Fibroblast of skin of abdomen (primary cell): ENCODE results near the gene ELFN2. TPM values are rescaled to one million over a fixed set of nuclear protein-coding genes. Genes with fewer than 3 reads are reported as not detected.
"Not testable (repeated sequence)": the region's sequence is repeated elsewhere in the genome, so short reads cannot be mapped to it uniquely, and the experiment has no call there.

ENCODE experiments used
- DNase-seq: peaks from one replicate; pipeline ENCODE4 v3.0.0-alpha.2; 2013
- polyA plus RNA-seq, 2 experiments: library from polyadenylated mRNA; unstranded; fragments of 120-200 nt; gene quantifications; one replicate each; pipeline ENCODE4 v1.2.1, GENCODE V29; 2013; ENCODE audit not compliant: insufficient read length in 2 of 2

Gene ELFN2
- 3.6 TPM for polyA plus RNA-seq (2013, experiment 1 of 2; ENCODE audit: insufficient read length)
- 3.5 TPM for polyA plus RNA-seq (2013, experiment 2 of 2; ENCODE audit: insufficient read length)

DNA sequence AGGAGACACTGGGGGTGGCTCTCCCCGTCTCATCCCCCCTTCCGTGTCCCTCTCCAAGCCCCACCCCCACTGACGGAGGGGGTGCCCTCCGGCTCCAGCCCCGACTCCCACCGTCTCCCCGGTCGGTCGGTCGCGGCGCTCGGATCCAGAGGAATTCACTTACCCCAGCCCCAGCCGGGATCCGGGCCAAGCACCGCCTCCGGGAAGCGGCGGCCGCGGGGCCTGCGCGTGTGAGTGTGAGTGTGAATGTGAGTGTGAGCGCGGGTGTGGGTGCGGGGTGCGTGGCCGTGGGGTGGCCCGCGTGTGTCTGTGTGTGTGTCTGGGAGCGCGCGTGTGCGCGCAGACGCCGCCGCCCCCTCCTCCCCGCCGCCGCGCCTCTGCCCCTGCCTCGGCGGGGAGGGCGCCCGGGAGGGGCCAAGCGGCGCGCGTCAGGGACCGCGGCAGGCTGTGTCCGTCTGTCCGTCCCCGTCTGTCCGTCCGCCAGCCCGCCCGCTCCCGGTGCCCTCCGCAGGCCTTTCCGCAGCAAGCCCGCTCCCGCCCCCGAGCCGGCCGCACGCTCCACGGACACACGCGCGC, at the start of gene ELFN2:
Gene ELFN2 (minus strand): TSS at position 345 of the 576 bp plus-strand sequence. CDS start 51,945 bp downstream, outside the sequence.
- peak; percentile 45 for DNase-seq

DNA sequence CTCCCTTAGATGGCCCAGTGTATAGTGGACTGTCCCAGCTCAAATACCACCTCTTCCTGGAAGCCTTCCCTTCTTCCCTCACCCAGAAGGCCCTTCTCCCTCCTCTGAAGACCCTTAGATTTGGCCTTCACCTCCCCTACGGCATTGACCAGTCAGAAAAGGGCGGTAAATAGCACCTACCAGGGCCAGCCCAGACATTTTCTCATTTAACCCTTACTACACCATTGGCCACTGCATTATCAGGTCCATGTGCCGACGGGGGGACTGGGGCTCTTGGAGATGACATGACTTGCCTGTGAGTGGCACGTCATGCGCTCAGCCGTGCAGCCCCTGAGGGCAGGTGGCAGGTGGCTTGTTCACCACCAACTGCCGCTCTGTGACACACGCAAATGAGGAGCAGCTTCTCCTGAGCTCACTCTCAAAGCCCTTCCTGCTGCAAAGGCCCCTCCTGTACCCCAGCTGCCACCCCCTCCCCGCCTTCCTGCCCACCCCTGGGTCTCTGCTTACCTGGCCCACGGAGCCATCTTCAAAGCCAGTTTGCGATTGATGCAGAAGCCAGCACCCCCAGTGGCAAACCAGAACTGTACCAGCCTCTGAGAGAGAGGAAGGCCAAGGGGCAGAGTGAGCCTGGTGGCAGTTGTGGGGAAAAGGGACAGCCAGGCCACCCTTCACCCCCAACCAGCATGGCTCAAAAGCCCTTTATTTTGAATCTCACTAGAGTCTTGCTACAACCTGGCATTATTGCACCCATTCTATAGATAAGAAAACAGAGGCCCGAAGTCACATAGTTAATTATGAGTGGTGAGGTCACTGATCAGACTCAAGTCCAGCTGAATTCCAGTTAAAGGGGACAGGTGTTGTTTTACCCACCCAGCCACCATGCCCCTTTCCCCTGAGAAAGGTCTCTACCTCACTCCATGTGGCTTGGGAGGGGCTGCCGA, 49.4 kb upstream of the ELFN2 start:
- DNase-seq, result no peak

GRCh38 chr22:37474447-37475090, 47.3 kb upstream of the ELFN2 start:
- no peak for DNase-seq

- DNase-seq, result no peak
Observed at GRCh38 chr22:37473437-37473946, 46.2 kb upstream of the ELFN2 start.

DNA sequence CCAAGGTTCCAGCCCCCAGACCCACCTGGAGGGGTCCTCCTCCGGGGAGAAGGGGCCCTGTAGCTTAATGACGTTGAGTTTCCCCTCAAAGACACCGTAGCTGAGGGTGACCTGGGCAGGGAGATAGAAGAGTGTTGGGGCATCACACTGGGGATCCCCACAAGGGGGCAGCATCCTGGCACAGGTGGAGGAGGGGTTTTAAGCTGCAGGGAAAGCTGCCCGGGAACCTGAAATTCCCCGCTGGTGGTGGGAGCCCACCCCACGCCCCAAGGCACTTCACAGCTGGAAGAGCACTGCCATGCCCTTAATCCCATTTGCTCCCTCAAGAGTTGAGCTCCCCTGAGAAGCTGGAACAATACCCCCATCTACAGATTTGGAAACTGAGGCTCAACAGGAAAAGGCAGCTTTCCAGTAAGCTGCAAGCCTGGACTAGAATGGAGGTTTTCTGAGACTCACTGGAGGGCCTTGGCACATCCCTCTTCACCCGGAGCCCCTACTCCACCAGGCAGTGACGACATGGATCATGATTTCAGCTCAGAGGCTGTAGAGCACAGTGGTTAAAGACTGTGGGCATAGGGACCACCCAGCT, 45.2 kb upstream of the ELFN2 start:
- no peak for DNase-seq

- no peak for DNase-seq
Observed at GRCh38 chr22:37471727-37472417, 44.6 kb upstream of the ELFN2 start.

DNA sequence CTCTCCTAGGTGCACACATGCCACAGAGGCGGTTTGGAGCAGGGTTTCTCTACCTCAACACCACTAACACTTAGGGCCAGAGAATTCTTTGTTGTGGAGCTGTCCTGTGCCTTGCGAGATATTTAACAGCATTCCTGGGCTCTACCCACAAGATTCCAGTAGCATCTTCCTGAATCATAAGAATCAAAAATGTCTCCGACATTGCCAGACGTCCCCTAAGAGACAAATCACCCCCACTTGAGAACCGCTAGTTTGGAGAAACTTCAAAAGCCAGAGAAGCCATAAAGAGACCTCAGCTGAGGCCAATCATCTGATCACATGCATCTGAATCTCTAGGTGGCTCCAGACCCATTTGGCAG, 42.8 kb upstream of the ELFN2 start:
- DNase-seq, result peak; percentile 50

GRCh38 chr22:37469416-37470086, 42.3 kb upstream of the ELFN2 start:
- no peak for DNase-seq

GRCh38 chr22:37468201-37468695, 41.0 kb upstream of the ELFN2 start:
- not testable (repeated sequence) for DNase-seq

DNA sequence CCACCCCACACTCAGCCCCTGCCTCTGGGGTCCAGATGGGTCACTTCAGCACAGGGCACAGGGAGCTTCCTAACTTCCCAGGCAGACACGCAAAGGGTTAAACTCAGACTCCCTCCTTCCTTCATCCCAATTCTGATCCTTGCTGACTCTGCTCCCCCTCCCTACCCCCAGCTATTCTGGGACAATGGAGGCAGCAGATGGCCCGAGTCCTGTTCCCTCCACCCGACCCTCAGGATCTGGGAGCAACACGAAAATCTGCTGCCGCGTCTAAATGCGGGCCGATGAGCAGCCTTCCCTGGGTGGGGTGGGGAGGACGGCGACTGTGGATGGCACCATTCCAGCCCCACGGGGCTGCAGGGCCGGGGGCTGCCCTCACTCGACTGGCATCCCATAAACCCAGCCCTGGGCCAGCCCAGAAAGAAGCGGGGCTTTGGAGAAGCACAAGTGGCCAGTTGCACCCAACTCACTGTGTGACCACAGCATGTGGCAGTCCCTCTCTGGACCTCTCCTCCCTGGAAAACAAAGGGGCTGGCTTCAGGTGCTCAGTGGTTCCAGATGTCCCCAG, 40.2 kb upstream of the ELFN2 start:
- no peak for DNase-seq

GRCh38 chr22:37464181-37464580, 36.9 kb upstream of the ELFN2 start:
- DNase-seq, result no peak

DNA sequence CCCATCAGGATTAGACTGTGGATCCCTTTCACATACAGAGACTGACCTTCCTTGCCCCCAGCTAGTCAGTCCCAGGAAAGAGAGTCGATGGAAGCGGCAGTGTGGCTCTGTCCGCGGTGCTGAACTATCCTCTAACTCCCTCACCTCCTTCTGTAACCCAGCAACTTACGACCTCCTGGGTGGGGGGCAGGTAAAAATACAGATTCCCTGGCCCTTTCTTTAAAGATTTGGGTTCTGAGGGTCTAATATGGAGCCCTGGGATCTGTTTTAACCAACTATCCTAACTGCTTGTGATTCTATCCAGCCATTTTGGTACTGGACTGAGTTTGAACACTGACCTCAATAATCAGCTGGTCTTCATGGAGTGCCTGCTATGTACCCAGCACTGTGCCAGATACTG, 35.7 kb upstream of the ELFN2 start:
- DNase-seq, result peak; percentile 44

- no peak for DNase-seq
Observed at GRCh38 chr22:37462436-37462835, 35.2 kb upstream of the ELFN2 start.

DNA sequence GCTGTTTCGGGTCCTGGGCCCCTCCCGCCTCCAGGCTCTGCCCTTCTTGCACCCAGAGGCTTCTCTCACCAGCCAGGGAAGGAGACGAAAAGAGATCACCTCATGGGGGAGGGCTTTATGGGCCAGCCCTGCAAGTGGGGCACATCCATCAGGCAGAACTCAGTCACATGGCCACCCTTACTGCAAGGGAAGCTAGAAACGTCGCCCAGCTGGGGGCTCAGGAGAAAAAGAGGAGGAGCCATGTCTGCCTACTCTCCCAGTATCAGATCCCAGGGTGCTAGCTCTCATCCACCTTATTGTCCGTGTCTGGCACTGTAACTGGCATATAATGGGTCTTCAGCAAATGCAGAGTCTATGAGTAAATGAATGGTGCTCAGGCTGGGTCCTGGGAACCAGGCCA, 34.7 kb upstream of the ELFN2 start:
- DNase-seq, result no peak

- DNase-seq, result no peak
Observed at GRCh38 chr22:37460684-37461083, 33.4 kb upstream of the ELFN2 start.

DNA sequence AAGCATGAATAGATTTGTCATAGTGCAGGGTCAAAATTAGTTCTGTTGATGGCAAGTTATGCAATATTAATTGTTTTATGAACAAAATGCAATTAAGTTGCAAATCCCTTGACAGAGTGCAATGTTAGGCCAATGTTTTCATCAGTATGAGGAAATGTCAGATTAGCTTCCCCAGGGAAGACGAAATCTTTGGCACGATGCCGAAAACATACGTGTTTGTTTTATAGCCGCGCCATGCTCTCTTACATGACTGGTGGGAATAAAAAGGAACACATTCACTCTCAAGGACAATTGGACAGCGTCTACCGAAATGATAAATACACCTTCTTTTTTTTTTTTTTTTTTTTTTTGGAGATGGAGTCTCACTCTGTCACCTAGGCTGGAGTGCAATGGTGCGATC, 31.9 kb upstream of the ELFN2 start:
- no peak for DNase-seq

DNA sequence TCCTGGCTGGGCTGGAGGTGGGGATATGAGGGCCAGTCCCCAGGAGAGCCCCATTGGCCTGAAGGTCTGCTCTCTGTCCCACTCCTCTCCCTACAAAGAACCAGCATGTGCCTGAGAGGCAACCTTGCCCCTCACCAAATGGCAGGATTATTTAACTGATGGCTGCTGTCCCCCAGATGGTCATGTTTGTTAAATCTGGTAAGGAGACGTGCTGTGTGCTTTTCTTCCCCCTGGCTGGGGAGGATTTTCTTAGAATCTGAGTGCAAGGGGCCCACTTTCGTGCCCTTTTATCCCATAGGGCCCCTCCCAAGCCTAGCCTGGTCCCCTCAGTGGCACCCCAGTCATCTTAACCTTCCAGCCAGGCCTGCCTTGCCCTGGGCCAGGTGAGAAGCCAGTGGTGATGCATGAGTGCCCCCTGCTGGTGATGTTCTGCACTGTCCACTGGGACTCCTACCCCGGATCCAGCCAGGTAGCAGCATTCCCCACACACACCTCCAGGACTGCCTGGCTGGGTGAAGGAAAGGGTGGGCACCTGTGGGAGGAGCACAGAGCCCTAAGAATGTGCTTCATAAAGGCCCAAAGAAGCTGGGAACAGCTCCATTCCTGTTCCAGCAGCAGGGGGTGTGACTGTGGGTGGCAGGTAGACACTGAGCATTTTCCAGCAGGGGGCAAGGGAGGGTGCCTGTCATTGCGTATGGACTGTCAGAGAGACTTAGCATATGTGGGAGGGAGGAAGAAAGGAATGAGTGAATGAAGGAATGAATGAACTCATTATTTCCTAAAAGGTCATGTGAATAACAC, 30.0 kb upstream of the ELFN2 start:
- DNase-seq, result peak; percentile 34

DNA sequence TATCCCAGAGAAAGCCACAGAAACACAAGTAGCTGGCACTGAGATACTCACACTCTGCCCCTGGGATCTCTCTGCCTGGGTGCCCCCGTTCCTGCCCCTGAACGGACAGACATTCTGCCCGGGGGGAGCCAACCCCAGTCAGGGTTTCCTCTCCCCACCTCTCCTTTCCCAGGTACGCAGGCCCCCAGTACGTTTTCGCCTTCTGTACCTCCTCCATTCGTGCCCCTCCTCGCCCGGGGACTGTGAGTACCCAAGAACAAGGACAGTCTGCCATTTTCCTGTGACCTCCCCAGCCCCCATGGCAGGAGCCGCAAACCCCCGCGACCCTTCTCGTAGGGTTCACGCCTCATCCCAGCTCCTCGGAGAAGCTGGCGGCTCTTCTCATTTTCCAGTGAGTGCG, 29.1 kb upstream of the ELFN2 start:
- DNase-seq, result no peak

DNA sequence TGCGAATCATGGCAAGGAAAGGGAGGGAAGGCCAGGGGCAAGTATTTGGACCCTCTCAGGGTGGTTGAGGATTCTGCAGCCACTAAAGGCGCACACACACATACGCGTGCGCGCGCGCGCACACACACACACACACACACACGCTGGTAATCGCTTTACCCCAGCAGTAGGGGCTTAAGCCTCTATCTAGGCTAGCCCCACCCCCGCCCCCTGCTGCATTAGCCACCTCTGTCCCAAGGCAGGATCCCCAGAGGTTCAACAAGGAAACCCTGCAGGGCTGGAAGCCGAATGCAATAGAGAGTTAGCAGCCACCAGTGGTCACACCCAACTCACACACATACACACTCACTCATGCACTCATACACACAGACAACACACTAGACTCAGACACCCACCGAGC, 28.6 kb upstream of the ELFN2 start:
- no peak for DNase-seq
